Right cardiac atrium (tissue), 5 donors: Measurements from ENCODE around the gene TMEM267. TPM values are rescaled to one million over a fixed set of nuclear protein-coding genes. Genes with fewer than 3 reads are reported as not detected.
"Not testable (repeated sequence)": the region's sequence is repeated elsewhere in the genome, so short reads cannot be mapped to it uniquely, and the experiment has no call there.

Experiments
- ATAC-seq, 2 donors: fragments of 200-7000 bp; cut with Tn5 transposase; one replicate each; pipeline versions ENCODE4 v1.8.0 to v1.9.1; 2020; ENCODE audit warnings: moderate library complexity in 2 of 2, mild to moderate bottlenecking in 1 of 2
- DNase-seq, 3 donors: peaks; one replicate each; pipeline ENCODE4 v3.0.0-alpha.2; 2020
- H3K27ac ChIP-seq: one replicate; pipeline ENCODE4 v1.5.1; 2013; ENCODE audit warnings: mild to moderate bottlenecking, low read length, control low read depth, moderate library complexity
- H3K27me3 ChIP-seq: one replicate; pipeline ENCODE4 v1.6.1; 2013; ENCODE audit not compliant: control insufficient read depth, insufficient read depth
- H3K4me1 ChIP-seq: one replicate; pipeline ENCODE4 v1.6.1; 2013; ENCODE audit warnings: low read length; ENCODE audit not compliant: control insufficient read depth, insufficient read depth
- H3K4me3 ChIP-seq: one replicate; pipeline ENCODE4 v1.5.1; 2013; ENCODE audit warnings: low read length, control low read depth
- H3K9me3 ChIP-seq: one replicate; pipeline ENCODE4 v1.6.1; 2013; ENCODE audit warnings: low read length; ENCODE audit not compliant: control insufficient read depth
- WGBS: extraction: QIAGEN DNeasy Blood & Tissue Kit; methylation state at CpG from one replicate; pipeline ENCODE4 v1.1.7; 2013; 5-methylcytosine and 5-hydroxymethylcytosine counted together
- intact Hi-C, 4 donors: fragments of 100-400 bp; cut with DNase I; formaldehyde crosslinking; loops; one replicate each; pipeline versions ENCODE4 v1.11.0 to v1.14.0; 2022 to 2023
- polyA plus RNA-seq: library from polyadenylated mRNA; stranded (reverse); fragments of 200-250 nt; gene quantifications from one replicate; pipeline ENCODE4 v1.2.3, GENCODE V29; 2013
- total RNA-seq, 4 donors: library from RNA; stranded (reverse); fragmentation: NEBNext Ultra II Directional; extraction: Animal tissue kit (Norgen Biotek cat#: 25700); gene quantifications; one replicate each; pipeline ENCODE4 v1.2.1, GENCODE V29; 2021
- donor health status: healthy with polysubstance abuse.
- donor health status: DM: no; HTN: yes; CAD: no.
- donor health status: DM: no; HTN: no; CAD: no.
- donor health status: DM: no; HTN: yes; CAD: no; lungs with severe emphysema.
- donor health status: DM: yes; HTN: yes; CAD: no.

The TMEM267 gene
- total and polyA plus RNA-seq, 5 donors = 5.3 to 12.4 (median 7.4) TPM

- intact Hi-C loops = no loop called here
- DNase-seq (no peak), ATAC-seq (no peak)
- WGBS = 94% methylated on average over 2 of the region's 2 CpGs
- H3K27me3 ChIP-seq = no peaks in the 10 kb centered on the region
- H3K4me3 ChIP-seq = no peak overlapping the region
- no peaks in the 10 kb centered on the region for H3K9me3 ChIP-seq
- no peaks in the 10 kb centered on the region for H3K4me1 ChIP-seq
- H3K27ac ChIP-seq = no peak overlapping the region
Measured at GRCh38 chr5:43498581-43498980, 14.9 kb upstream of the TMEM267 start.

- ATAC-seq = no peak
- 84% methylated on average over 5 of the region's 5 CpGs for WGBS
Measured at GRCh38 chr5:43497311-43498104, 13.8 kb upstream of the TMEM267 start.

GRCh38 chr5:43491326-43491725, 7.7 kb upstream of the TMEM267 start:
- H3K4me3 ChIP-seq = no peak overlapping the region
- no peaks in the 10 kb centered on the region for H3K9me3 ChIP-seq
- intact Hi-C loops = no loop called here
- WGBS = 97% methylated on average over 1 of the region's 1 CpG
- H3K4me1 ChIP-seq = no peaks in the 10 kb centered on the region
- H3K27me3 ChIP-seq = no peaks in the 10 kb centered on the region
- DNase-seq (no peak), ATAC-seq (no peak)
- no peak overlapping the region for H3K27ac ChIP-seq

More at GRCh38 chr5:43497311-43498104, 13.8 kb upstream of the TMEM267 start:
- H3K4me1 ChIP-seq = no peaks in the 10 kb centered on the region
- H3K4me3 ChIP-seq = no peak overlapping the region
- no peak overlapping the region for H3K27ac ChIP-seq
- intact Hi-C loops = no loop called here
- H3K9me3 ChIP-seq = no peaks in the 10 kb centered on the region
- DNase-seq = no peak
- H3K27me3 ChIP-seq = no peaks in the 10 kb centered on the region

GRCh38 chr5:43486353-43486752, 2.7 kb upstream of the TMEM267 start:
- DNase-seq = no peak
- ATAC-seq = no peak
- no peak overlapping the region for H3K4me3 ChIP-seq
- H3K27me3 ChIP-seq = no peaks in the 10 kb centered on the region
- no peaks in the 10 kb centered on the region for H3K4me1 ChIP-seq
- H3K9me3 ChIP-seq = no peaks in the 10 kb centered on the region
- no peak overlapping the region for H3K27ac ChIP-seq
- intact Hi-C loops = no loop called here
- 88% methylated on average over 3 of the region's 3 CpGs for WGBS

GRCh38 chr5:43485406-43485805, 1.7 kb upstream of the TMEM267 start:
- intact Hi-C loops = no loop called here
- no peak for ATAC-seq
- Histone ChIP-seq H3K9me3 (no peaks in the 10 kb centered on the region), H3K27me3 (no peaks in the 10 kb centered on the region), H3K4me3 (no peak overlapping the region), H3K4me1 (no peaks in the 10 kb centered on the region), H3K27ac (peak overlapping the region; percentile 19)
- WGBS = 93% methylated on average over 2 of the region's 2 CpGs
- DNase-seq = no peak

GRCh38 chr5:43484106-43484849, 613 bp upstream of the TMEM267 start:
- no peaks in the 10 kb centered on the region for H3K27me3 ChIP-seq
- H3K9me3 ChIP-seq = no peaks in the 10 kb centered on the region
- intact Hi-C loops = no loop called here
- 3% methylated on average over 32 of the region's 32 CpGs for WGBS
- ATAC-seq (peak; percentile 84 to 85), DNase-seq (peak; percentile 79 to 91 (median 89))
- no peaks in the 10 kb centered on the region for H3K4me1 ChIP-seq
- H3K4me3 ChIP-seq = peak overlapping the region; percentile 74
- peak overlapping the region; percentile 99 for H3K27ac ChIP-seq

DNA sequence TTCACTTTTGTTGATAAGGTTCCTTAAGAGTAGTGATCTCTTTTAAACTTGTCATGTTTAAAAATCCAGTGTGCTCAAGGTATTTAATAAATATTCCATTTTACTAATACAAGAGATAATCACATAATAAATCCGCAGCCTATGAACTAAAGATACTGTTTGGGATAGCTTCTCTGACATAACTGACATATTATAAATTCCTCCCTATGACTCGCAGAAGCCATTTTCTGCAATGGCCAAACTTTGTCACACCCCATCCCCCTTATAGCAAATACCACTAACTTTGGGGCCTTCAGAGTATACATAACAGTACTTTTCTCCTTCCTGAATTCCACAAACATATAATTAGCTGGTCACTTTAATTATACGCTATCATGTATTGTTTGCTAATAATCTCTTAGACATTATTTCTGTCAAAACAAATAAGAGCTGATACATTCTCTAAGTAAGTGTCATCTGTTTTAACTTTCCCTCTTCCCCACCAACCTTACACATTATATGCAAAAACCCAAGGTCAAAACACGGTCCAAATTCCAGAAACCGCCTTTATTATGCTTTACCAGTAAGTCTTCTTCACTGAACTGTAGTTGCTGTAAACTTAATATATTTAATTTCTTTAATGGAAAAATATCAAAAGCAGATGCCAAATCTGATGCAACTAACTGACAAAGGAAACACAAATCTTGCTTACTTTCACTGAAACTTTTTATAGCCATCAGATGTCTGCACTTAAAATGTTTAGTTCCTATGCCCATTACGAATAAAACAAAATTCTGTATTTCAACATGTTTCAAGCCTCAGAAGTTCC, 971 bp downstream of the TMEM267 start:
- peak overlapping the region; percentile 74 for H3K4me3 ChIP-seq
- no peaks in the 10 kb centered on the region for H3K27me3 ChIP-seq
- H3K4me1 ChIP-seq = no peaks in the 10 kb centered on the region
- no peaks in the 10 kb centered on the region for H3K9me3 ChIP-seq
- 32% methylated on average over 6 of the region's 6 CpGs for WGBS
- ATAC-seq (no peak), DNase-seq (no peak)
- intact Hi-C loops = no loop called here
- H3K27ac ChIP-seq = no peak overlapping the region

- Histone ChIP-seq H3K9me3 (peaks cover 2% of the 10 kb centered on the region), H3K4me1 (no peaks in the 10 kb centered on the region), H3K27ac (no peak overlapping the region), H3K4me3 (no peak overlapping the region), H3K27me3 (no peaks in the 10 kb centered on the region)
- intact Hi-C loops = no loop called here
- ATAC-seq = no peak
- WGBS = 95% methylated on average over 6 of the region's 6 CpGs
- DNase-seq = no peak
Measured at GRCh38 chr5:43469671-43470391, 13.8 kb downstream of the TMEM267 start.

- peaks cover 2% of the 10 kb centered on the region for H3K9me3 ChIP-seq
- no peak overlapping the region for H3K27ac ChIP-seq
- no peak for ATAC-seq
Measured at GRCh38 chr5:43467100-43467499, 16.6 kb downstream of the TMEM267 start.

GRCh38 chr5:43465455-43465854, 18.2 kb downstream of the TMEM267 start:
- H3K9me3 ChIP-seq, intact Hi-C loops, ATAC-seq, DNase-seq, H3K4me1 ChIP-seq, H3K4me3 ChIP-seq, H3K27me3 ChIP-seq, H3K27ac ChIP-seq: not testable (repeated sequence)
- 98% methylated on average over 3 of the region's 3 CpGs for WGBS

More at GRCh38 chr5:43467100-43467499, 16.6 kb downstream of the TMEM267 start:
- no peak overlapping the region for H3K4me3 ChIP-seq
- H3K4me1 ChIP-seq = no peaks in the 10 kb centered on the region
- DNase-seq = no peak
- no peaks in the 10 kb centered on the region for H3K27me3 ChIP-seq
- intact Hi-C loops = no loop called here
